Measurements from ENCODE around the gene CGN.

Gene CGN

DNA sequence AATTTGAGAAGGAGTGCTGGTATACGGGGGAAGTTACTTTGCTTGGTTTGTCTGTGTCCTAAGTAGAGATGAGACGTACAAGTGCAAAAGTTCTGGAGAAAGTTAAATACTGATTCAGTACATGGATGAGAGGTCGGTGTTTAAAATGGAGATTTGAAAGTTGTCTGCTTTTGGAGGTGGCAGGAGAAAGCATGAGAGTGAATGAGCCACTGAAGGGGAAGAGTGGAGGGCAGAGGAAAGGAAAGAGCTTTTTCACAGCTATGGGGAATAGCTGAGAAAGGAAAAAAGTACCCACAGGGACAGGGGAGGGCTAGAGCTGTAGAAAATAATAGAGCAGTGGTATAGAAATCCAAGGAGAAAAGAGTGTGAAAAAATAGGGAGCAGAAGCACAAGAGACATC, 18.1 kb upstream of the CGN start:
- ATAC-seq (ENCODE audit: insufficient read depth, low read depth): no peak
- no peaks in the 10 kb centered on the region for H4K20me1 ChIP-seq (ENCODE audit: insufficient read depth, low read length)
- no peak overlapping the region for H3K4me3 ChIP-seq (ENCODE audit: low read depth in 1 of 2, low read length in 2 of 2)
- no peak overlapping the region for H2AFZ ChIP-seq (ENCODE audit: low read depth, low read length)
- H3K9me3 ChIP-seq (ENCODE audit: insufficient read depth, low read length, severe bottlenecking): no peaks in the 10 kb centered on the region
- H3K4me2 ChIP-seq (ENCODE audit: insufficient read depth, low read length): no peak overlapping the region
- DNase-seq: no peak
- H3K36me3 ChIP-seq (ENCODE audit: insufficient read depth, low read length): no peaks in the 10 kb centered on the region
- no peaks in the 10 kb centered on the region for H3K79me2 ChIP-seq (ENCODE audit: insufficient read depth, low read length)
- H3K27me3 ChIP-seq (ENCODE audit: insufficient read depth, low read length, poor library complexity): no peaks in the 10 kb centered on the region
- H3K9ac ChIP-seq (ENCODE audit: low read depth, low read length): no peak overlapping the region
- no peaks in the 10 kb centered on the region for H3K4me1 ChIP-seq (ENCODE audit: insufficient read depth, low read length)
- no peak for TF ChIP-seq EZH2 (IDR thresholded peaks at IDR 0.05; ENCODE audit: borderline replicate concordance, low read depth, low read length, severe bottlenecking)
- TF ChIP-seq, protein P1, sequence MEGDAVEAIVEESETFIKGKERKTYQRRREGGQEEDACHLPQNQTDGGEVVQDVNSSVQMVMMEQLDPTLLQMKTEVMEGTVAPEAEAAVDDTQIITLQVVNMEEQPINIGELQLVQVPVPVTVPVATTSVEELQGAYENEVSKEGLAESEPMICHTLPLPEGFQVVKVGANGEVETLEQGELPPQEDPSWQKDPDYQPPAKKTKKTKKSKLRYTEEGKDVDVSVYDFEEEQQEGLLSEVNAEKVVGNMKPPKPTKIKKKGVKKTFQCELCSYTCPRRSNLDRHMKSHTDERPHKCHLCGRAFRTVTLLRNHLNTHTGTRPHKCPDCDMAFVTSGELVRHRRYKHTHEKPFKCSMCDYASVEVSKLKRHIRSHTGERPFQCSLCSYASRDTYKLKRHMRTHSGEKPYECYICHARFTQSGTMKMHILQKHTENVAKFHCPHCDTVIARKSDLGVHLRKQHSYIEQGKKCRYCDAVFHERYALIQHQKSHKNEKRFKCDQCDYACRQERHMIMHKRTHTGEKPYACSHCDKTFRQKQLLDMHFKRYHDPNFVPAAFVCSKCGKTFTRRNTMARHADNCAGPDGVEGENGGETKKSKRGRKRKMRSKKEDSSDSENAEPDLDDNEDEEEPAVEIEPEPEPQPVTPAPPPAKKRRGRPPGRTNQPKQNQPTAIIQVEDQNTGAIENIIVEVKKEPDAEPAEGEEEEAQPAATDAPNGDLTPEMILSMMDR (IDR thresholded peaks at IDR 0.05; ENCODE audit: borderline replicate concordance, extremely low read depth, low read length, poor library complexity, severe bottlenecking): no peak
- H3K27ac ChIP-seq (ENCODE audit: low read length): no peak overlapping the region

DNA sequence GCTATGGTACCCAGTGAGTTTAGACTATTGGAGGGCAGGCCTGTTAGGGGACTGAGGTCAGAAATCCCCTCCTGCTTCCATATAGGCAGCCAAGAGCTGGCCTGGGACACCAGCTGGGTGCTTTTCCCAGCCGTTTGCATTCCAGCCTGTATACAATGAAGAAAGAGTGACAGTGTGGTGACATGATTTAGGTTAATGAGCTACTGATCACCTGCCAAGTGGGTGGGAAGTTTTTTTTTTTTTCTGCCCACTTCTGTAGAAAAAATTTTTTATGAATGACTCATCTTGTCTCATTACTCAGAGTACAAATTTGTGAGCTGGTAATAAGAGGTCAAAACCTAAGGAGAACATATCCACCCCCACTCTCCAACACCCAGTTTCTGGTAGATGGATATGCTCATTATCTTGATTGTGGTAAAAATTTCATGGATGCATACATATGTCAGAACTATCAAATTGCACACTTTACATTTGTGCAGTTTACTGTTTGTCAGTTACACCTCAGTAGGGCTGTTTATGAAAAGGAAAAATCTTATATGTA, 16.4 kb upstream of the CGN start:
- no peak overlapping the region for H3K27ac ChIP-seq (ENCODE audit: low read length)
- no peak overlapping the region for H3K9ac ChIP-seq (ENCODE audit: low read depth, low read length)
- H3K4me2 ChIP-seq (ENCODE audit: insufficient read depth, low read length): no peak overlapping the region
- no peaks in the 10 kb centered on the region for H4K20me1 ChIP-seq (ENCODE audit: insufficient read depth, low read length)
- no peaks in the 10 kb centered on the region for H3K79me2 ChIP-seq (ENCODE audit: insufficient read depth, low read length)
- no peaks in the 10 kb centered on the region for H3K36me3 ChIP-seq (ENCODE audit: insufficient read depth, low read length)
- ATAC-seq (ENCODE audit: insufficient read depth, low read depth): no peak
- H3K4me3 ChIP-seq (ENCODE audit: low read depth in 1 of 2, low read length in 2 of 2): no peak overlapping the region
- H2AFZ ChIP-seq (ENCODE audit: low read depth, low read length): no peak overlapping the region
- no peaks in the 10 kb centered on the region for H3K27me3 ChIP-seq (ENCODE audit: insufficient read depth, low read length, poor library complexity)
- no peaks in the 10 kb centered on the region for H3K4me1 ChIP-seq (ENCODE audit: insufficient read depth, low read length)
- H3K9me3 ChIP-seq (ENCODE audit: insufficient read depth, low read length, severe bottlenecking): no peaks in the 10 kb centered on the region
- DNase-seq: no peak
- TF ChIP-seq, protein P1 (IDR thresholded peaks at IDR 0.05; ENCODE audit: borderline replicate concordance, extremely low read depth, low read length, poor library complexity, severe bottlenecking): no peak
- no peak for TF ChIP-seq EZH2 (IDR thresholded peaks at IDR 0.05; ENCODE audit: borderline replicate concordance, low read depth, low read length, severe bottlenecking)

DNA sequence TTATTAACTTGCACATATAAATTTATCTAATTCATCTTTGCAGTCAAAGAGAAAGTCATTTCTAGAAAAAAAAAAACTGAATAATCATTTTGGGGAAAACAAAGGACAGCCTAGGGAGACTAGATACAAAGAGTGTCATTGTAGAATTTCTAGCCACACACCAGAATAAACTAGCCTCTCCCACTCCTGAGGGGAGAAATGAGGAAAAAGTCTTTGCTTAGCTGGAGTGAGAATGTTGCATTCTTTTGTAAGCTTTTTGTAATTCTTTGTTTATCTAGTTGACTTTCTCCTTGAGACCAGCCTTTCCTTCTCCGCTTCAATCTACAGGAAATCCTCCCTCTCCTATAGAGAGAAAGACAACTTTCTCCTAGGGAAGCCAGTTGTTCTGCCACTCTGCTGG, 15.9 kb upstream of the CGN start:
- DNase-seq: no peak
- H3K4me3 ChIP-seq (ENCODE audit: low read depth in 1 of 2, low read length in 2 of 2): no peak overlapping the region
- H2AFZ ChIP-seq (ENCODE audit: low read depth, low read length): no peak overlapping the region
- H3K9ac ChIP-seq (ENCODE audit: low read depth, low read length): no peak overlapping the region
- H3K4me1 ChIP-seq (ENCODE audit: insufficient read depth, low read length): no peaks in the 10 kb centered on the region
- ATAC-seq (ENCODE audit: insufficient read depth, low read depth): no peak
- no peak overlapping the region for H3K4me2 ChIP-seq (ENCODE audit: insufficient read depth, low read length)
- H3K27ac ChIP-seq (ENCODE audit: low read length): no peak overlapping the region
- TF ChIP-seq, protein P1 (IDR thresholded peaks at IDR 0.05; ENCODE audit: borderline replicate concordance, extremely low read depth, low read length, poor library complexity, severe bottlenecking): no peak
- no peak for TF ChIP-seq EZH2 (IDR thresholded peaks at IDR 0.05; ENCODE audit: borderline replicate concordance, low read depth, low read length, severe bottlenecking)
- no peaks in the 10 kb centered on the region for H3K9me3 ChIP-seq (ENCODE audit: insufficient read depth, low read length, severe bottlenecking)
- no peaks in the 10 kb centered on the region for H3K36me3 ChIP-seq (ENCODE audit: insufficient read depth, low read length)
- no peaks in the 10 kb centered on the region for H4K20me1 ChIP-seq (ENCODE audit: insufficient read depth, low read length)
- no peaks in the 10 kb centered on the region for H3K79me2 ChIP-seq (ENCODE audit: insufficient read depth, low read length)
- no peaks in the 10 kb centered on the region for H3K27me3 ChIP-seq (ENCODE audit: insufficient read depth, low read length, poor library complexity)

DNA sequence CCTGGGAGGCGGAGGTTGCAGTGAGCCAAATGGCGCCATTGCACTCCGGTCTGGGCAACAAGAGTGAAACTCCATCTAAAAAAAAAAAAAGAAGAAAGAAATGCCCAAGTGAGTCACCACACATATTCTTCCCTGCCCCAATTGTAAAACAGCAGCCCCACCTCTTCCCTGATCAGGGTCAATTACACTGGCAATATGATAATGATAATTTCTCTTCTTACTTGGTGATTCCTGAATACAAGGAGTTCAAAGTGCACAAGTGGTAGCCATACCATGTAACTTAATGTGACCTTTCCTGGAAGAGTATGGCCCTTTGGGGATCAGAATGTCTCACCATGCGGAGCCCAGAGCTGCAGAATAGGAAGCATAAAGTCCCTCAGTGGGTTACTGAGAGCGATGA, 11.8 kb upstream of the CGN start:
- no peak overlapping the region for H2AFZ ChIP-seq (ENCODE audit: low read depth, low read length)
- no peaks in the 10 kb centered on the region for H4K20me1 ChIP-seq (ENCODE audit: insufficient read depth, low read length)
- no peaks in the 10 kb centered on the region for H3K79me2 ChIP-seq (ENCODE audit: insufficient read depth, low read length)
- DNase-seq (no peak), ATAC-seq (ENCODE audit: insufficient read depth, low read depth) (no peak)
- no peaks in the 10 kb centered on the region for H3K36me3 ChIP-seq (ENCODE audit: insufficient read depth, low read length)
- no peak for TF ChIP-seq EZH2 (IDR thresholded peaks at IDR 0.05; ENCODE audit: borderline replicate concordance, low read depth, low read length, severe bottlenecking)
- TF ChIP-seq, protein P1 (IDR thresholded peaks at IDR 0.05; ENCODE audit: borderline replicate concordance, extremely low read depth, low read length, poor library complexity, severe bottlenecking): no peak
- H3K4me2 ChIP-seq (ENCODE audit: insufficient read depth, low read length): no peak overlapping the region
- no peak overlapping the region for H3K4me3 ChIP-seq (ENCODE audit: low read depth in 1 of 2, low read length in 2 of 2)
- H3K4me1 ChIP-seq (ENCODE audit: insufficient read depth, low read length): no peaks in the 10 kb centered on the region
- H3K27ac ChIP-seq (ENCODE audit: low read length): no peak overlapping the region
- H3K9me3 ChIP-seq (ENCODE audit: insufficient read depth, low read length, severe bottlenecking): no peaks in the 10 kb centered on the region
- H3K27me3 ChIP-seq (ENCODE audit: insufficient read depth, low read length, poor library complexity): no peaks in the 10 kb centered on the region
- no peak overlapping the region for H3K9ac ChIP-seq (ENCODE audit: low read depth, low read length)
